ENCODE results near the gene SERPINA1.

SERPINA1 gene

DNA sequence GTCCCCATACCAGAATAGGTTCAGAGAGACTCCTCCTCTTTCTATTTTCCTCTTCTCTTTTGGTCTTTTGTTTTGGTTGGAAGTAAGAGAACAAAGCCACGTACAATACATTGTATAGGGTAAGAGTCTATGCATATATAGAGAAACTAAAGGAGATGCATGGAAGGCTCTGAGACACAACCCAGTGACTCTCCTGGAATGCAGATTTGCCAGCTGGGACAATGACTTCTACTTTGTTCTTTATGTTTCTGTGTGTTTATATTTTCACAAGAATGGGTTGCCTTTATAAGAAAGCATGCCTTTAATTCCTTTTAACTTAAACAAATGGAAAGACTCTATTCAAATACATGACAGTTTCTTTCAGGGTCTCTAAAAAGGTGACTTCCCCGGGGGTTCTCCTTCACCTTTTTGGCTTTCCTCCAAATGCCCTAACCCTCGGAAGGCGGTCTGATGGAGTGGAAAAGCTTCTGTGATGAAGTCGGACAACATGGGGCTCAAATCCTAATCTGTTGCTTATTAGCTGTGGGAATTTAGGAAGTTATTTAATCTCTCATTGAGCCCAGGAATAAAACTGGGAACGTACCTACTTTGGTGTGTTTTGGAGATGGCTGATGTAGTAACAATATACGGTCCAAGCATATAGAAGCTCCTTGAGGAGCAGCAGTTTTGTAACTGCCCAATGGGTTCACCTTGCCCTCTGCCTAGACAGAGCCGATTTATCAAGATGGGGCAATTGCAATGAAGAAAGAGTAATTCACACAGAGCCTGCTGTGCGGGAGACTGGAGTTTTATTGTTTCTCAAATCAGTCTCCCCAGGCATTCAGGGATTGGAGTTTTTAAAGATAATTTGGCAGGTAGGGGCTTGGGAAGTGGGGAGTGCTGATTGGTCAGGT is 9.1 kb upstream of the SERPINA1 start:
- DNase-seq, result no peak

DNA sequence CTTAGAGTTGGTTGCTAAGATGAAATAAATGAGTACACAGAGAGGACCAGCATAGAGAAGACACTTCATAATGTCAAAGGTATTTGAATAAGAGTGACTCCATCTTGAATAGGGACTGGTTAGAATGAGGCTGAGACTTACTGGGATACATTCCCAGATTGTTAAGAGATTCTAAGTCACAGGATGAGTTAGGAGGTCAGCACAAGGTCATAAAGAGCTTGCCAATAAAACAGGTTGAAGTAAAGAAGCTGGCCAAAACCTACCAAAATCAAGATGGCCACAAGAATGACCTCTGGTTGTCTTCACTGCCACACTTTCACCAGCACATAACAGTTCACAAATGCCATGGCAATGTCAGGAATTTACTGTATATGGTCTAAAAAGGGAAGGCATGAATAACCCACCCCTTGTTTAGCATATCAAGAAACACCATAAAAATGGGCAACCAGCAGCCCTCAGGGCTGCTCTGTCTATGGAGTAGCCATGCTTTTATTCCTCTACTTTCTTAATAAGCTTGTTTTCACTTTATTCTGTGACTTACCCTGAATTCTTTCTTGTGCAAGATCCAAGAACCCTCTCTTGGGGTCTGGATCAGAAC is 8.3 kb upstream of the SERPINA1 start:
- DNase-seq, result no peak

DNA sequence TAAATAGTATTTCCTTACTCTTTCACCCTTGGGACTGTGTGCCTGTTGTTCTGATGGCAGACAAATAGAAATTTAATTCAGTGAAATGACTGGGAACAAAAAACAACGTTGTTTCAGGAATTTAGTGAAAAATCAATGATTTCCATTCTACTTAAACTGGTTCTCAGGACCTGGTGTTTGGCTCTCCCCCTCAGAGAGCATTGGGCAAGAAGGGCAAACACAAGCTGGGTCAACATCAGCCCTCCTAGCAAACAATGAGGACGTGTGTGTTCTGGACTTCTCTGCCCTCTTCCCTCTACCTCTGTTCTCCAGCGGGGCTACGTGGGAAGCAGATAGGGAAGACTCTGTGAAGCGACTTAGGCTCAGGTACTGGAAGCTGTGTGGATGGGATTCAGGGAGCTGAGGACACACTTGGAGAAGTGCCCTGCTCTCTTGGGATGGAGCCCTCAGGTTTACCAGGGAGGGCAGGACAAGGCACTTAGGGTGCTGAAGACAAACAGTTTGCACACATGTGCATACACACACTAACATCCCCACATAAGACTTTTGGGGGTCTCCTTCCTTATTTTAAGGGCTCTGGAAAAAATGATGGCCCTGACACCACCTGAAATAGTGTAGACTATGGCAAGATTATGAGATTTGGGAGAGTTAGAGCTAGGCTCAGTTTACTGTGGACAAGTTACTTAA is 7.6 kb upstream of the SERPINA1 start:
- no peak for DNase-seq

DNA sequence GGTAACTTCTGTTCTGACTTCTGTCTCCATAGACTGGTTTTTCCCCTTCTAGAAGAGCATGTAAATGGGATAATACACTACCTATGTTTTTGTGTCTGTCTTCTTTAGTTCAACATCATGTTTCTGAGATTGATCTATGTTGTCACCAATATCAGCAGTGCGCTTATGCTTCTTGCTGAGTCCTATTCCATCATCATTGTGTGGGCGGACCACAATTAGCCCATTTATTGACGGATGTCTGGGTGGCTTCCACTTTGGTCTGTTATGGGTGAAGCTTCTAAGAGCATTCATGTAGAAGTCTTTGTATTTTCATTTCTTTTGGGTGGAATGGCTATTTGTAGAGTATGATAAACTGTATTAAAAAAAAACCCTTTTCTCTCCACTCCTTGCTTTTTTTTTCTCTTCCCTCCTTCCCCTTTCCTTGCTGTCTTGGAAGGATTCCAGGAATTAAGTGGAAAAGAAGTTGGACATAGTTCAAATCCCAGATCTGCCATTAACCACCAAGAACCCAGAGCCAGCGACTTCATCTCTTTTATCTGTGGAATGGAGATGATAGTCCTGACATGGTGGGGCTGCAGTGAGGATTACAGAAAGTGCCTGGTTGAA is 7.0 kb upstream of the SERPINA1 start:
- DNase-seq, result no peak

DNA sequence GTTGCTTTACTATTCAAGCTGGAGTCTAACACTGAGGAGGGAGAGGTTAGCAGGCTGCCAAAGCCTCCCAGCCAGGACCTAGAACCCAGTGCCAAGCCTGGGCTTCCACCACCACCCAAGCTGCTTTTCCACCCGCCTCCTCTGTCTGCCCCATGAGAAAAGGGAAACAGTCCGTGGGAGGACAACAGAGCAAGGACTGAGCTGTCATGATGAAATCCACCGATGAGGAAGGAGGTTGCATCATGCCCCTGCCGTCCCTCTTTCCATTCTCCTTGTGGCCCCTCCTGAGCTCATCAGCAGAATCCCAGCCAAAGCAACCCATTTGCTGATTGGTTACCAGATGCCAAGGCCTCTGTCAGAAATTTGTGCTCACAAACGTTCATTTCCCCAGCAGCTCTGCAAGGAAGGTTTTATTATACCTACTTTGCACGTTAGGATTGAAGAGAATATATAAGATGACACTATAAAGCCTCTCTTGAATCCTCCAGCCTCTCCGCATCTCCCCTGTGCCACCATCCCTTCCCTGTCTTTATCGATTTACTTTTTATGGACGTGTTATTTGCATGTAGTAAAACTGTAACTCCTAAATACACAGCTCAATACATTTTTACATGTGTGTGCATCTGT is 6.3 kb upstream of the SERPINA1 start:
- DNase-seq, result no peak

DNA sequence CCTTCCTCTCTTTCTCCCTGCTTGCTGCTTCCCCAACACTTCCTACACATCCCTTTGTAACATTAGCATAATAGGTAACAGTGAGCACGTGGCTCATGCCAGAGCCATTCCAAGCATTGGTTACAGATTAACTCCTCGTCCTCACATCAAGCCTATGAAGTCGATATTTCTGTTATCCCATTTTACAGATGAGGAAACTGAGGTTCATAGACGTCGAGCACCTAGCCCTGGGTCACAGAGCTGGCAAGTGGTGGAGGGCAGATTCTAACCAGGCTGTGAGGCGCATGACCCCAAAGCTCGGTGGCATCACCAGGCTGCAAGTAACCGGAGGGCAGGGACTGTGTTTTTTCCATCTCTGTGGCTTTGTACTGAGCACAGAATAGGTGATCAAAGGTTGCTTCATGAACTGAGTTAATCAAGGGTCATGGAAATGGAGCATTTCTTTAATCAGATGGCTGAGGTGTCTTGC is 5.7 kb upstream of the SERPINA1 start:
- DNase-seq, result no peak

DNA sequence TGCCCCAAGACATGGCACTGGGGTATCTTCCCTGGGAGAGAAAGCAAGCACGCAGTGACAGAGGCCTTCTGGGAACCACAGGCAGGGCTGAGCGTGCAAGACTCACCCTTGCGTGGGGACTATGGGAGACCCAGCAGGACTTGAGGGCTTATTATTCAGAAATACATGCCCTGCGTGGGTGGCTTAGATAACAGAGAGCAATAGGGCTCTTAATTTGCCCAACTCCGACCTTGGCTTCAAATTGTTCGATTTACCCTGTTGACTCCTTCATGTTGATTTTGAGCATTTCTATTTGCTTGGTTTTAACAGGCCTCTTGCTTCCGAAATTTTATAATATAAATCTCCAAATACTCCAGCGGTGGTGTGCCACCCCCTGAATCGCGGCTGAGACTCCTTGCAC is 5.1 kb upstream of the SERPINA1 start:
- no peak for DNase-seq

DNA sequence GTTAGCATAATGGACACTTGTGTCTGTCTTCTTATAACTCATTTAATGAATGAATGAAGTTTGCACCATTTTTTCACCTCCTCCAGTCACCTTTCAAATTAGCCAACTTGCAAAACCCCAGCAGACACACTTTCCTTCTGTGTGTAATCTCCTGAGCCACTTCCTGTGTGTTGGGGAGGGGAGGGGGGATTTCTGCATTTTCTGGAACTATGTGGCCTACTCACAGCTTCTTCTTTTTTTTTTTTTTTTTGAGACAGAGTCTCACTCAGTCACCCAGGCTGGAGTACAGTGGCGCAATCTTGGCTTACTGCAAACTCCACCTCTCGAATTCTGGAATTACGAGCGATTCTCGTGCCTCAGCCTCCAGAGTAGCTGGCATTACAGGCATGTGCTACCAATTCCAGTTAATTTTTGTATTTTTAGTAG is 4.1 kb upstream of the SERPINA1 start:
- no peak for DNase-seq

DNA sequence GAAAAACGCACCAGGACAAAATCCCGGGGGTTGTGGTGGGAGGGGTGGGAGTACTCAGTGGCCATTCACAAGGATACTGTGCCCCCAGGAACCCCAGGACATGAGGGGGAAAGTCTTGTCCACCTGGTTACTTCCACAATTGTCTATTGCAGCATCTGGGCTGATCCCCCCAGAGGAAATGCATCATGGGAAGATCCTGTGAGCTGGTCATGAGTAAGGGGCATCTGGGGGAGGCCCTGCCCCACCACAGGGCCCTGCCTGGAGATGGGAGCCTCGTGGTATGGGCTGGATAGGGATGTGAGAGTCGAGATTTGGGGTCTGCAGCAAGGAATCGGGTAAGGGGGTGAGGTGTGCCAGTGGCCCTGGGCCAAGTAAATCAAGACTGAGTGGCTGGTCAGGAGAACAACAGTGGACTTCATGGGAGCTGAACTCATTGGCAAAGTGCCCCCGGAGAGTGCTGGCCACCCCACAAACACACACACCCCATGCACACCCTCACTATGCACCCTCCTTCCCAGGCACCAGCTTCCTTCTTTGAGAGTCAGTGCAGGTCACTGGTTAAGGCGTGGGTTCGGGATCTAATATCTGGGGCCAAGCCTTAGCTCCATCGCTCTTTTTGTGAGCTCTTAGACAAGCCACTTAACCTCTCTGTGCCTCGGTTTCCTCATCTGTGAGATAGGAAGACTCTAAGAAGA is 3.0 kb upstream of the SERPINA1 start:
- no peak for DNase-seq

DNA sequence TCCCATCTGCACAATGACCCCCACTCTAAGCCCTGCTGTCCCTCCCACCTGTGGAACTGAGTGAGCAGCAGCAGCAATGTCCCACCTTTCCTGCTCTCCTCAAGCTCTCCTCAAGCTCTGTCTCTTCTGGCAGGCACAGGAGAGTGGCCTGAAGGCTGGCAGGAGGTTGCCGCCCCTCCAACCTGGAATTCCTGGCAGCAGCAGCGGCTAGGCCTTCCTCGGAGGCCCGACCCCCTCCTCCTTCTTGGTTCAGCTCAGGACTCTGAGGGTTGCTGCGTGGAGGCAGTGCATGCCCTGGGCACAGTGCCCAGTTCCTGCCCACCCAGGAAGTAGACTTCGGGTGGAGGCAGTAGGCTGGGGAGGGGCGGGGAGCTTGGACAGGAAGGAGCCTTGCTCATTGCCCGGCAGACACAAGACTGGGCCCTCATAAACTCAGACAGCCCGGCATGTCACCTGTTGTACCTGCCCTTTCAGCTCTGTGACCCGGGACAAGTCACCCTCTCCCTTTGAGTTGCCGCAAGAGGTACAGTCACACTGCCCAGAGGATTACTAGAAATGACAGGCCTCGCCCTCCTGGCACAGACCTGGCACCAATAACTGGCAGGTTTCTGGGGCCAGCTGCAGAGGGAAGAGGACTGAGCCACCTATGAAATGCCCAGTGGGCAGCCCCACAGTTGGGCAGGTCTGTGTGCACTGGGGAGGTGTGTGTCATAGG is 2.1 kb upstream of the SERPINA1 start:
- no peak for DNase-seq

DNA sequence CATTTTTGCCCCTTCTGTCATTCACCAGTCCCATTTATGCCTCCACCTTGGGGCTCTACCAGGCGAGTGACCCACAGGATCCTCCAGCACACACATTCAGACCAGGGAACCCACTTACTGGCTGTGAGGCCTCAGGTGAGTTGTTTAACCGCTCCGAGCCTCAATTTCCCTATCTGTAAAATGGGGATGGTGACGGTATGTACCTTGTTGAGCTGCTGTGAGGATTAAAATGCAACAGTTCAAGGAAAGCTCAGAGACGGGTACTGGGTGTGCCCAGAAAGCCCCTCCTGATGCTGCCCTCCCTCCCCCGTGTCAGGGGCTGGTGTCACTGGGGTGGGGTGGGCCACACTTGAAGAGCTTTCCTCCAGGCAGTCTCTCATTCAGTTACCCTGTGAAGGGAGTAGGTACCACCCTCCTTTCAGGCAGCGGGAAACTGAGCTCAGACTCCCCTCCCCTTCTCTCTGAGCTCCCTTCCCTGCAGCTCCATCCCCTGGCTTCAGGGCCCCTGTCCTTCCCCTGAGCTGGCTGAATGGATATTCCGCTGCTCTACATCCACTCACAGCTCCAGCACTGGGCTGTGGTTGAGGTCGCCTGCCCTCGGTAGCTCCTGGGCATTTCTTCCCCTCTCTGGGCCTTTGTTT is 1.4 kb upstream of the SERPINA1 start:
- no peak for DNase-seq

DNA sequence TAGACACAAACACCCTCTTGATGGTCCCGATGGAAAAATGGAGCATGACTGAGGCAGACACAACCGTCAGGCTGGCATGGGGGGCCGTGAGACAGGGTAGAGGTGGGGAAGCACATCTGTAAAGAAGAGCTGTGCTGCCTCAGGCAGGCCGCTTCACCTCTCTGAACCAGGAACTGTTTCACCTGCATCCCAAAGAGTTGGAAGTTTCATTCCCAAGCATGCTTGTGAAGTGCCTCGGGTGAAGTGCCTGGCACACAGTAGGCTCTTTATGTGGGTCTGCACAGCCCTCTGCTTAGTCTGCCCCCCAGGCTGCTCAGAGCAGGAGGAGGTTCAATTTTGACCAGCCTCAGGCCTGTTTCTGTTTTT is 685 bp upstream of the SERPINA1 start:
- no peak for DNase-seq

DNA sequence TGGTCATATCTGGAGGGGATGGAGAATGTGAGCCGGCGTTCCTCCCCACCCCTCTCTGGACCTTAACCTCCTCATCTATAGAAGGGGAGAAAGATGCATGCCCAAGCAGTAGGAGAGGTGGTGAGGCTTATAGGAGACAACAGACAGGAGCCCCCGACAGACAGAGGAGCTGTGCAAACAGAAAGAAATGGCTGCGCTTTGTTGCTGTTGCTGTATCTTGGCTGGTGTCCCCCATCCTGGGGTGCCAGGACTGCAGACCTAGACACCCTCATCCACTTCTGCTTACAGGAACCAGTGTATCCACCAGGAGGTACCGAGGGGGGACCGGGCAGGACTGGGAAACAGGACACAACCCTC is 397 bp downstream of the SERPINA1 start:
- no peak for DNase-seq

DNA sequence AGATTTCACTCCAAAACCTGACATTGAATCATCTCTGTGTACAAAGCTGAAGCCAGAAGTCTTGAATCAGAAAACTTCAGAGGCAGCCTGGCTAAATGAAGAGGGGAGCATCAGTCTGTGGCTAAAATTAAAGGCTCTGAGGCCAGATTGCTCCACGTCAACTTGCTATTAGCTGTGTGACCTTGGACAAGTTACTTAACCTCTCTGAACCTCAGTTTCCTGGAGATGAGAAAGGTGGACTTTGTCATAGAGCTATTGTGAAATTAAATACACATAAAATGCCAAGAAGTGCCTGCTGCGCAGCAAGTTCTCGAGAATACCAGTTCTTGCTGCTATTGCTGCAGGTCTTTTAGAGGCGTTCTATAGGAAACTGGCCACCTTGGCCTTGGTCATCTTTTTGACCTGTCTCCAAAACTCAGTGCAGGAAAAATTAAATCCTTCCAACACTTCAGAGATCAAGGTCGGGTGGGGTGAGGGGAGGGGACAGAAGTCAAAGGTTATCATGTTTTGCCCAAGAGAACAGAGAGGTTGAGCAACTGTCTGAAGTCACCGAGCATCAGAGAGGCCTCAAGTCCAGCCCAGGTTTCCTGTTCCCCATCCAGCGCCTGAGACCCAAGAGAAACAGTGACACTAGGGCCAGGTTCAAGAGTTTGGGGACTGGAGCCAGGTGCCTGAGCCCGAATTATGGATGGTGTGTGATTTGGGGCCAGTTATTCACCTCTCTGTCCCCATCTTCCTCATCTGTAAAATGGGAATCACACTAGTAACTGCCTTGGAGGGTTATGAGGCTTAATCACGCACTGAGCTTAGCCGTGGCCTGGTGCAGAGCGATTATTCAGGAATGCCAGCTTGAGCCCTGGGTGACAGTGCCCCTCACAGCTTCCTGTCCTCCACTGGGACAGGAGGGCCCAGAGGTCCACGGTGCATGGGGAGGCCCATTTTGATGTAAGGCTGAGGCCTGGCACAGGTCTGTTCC is 1.1 kb downstream of the SERPINA1 start:
- DNase-seq, result no peak

DNA sequence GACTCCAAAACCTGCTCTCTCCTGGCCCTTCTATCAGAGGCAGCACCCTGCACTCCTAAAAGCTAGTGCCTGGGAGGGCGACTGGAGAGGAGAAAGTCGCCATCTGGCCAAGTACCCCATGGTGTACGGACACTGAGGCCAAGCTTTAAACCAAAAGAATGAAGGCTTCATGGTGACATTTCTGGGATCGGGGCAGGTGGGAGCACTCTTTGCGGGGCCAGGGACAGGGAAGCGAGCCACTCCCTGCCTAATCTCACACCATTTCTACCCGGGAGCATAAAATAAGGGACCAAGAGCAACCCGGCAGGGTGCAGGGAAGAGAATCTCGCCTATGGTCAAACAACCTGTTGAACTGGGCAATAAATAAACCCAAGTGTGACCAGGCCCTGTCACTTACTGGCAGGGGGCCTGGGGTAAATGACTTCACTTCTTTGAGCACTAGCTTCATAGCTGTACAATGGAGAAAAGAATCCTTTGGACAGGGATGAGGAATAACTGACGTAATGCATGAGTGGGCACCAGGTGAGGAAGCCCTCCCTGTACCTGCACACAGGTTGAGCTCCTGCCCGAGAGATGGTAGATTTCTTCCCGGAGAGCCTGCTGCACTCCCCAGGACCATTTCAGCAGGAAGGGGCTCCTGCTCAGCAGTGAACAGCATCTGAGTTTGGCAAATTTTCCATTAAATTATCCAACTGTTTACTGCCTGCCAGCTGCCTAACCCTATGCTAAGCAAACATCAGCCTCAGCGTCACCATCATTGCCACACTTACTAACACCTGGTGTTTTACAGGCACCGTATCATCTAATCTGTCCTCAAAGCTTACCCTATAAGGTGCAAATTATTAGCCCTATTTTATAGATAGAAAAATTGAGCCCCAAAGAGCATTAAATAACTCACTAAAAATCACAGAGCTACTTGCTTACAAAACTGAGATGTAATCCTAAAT is 2.0 kb downstream of the SERPINA1 start:
- DNase-seq, result no peak

DNA sequence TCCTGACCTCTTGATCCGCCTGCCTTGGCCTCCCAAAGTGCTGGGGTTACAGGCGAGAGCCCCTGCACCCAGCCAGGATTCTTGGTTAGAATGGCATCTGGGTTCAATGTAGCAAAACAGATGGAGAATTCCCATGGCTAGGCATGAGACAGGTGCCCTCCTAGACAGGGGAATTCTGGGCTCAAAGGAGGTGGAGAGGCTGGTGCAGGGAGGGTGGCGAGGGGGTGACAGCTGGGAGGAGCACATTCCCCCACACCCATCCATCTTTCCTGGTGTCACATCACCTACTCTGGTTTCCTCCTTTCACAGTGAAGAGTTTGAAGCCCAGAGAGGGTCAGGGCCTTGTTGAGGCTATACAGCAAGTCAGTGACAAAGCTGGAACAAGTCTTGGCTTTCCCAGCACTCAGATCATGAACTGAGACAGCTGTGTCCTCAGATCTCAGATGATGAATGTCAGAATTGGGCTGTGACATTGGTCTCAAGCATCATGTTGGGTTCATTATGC is 2.8 kb downstream of the SERPINA1 start:
- no peak for DNase-seq

DNA sequence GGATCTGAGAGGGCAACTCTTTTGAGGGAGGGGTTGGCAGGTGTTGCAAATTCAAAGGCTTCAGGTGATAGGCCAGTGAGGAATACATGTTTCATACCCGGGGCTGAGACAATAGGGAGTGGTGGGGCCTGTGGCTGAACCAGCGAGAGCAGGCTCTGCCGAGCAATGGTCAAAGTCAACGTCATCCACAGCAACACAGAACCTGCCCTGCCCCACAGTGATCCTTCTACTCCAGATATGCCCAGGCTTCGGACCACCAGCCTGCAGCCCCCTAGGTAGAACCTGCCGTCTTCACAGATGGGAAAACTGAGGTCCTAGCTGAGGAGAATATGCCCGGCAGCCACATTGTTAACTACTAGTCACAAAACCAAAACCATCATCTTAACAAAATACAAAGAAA is 4.1 kb downstream of the SERPINA1 start:
- DNase-seq, result no peak

DNA sequence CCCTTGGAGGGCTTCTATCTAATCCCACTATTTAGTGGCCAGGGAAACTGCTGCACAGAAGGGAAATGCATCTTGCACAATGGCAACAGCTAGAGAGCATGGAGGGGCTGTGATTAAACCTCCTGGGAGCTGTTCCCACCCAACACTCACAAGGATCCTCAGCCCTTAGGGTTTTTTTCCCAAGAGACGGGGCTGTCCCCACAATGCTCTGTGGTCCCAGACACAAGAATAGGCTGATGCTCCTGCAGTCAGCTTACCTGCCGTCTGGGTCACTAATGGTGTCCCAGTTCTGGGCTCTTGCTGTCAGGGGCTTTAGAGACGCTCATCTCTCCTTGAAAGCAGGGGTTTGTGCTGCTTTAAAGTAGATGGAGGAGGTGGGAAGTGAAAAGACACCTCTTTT is 4.6 kb downstream of the SERPINA1 start:
- no peak for DNase-seq

Data from DMS 273 treated with DMSO at 0.1 percent for 48 hours (cell line).